Ishikawa (cell line): ENCODE results near the gene EIPR1.

Experiments
- CEBPB ChIP-seq: IDR thresholded peaks from 2 replicates; pipeline ENCODE4 v1.6.1; 2012
- EP300 ChIP-seq: IDR thresholded peaks from 2 replicates; pipeline ENCODE4 v1.6.1; 2012; ENCODE audit warnings: borderline replicate concordance
- FOXM1 ChIP-seq: IDR thresholded peaks from 2 replicates; pipeline ENCODE4 v1.6.1; 2012; ENCODE audit warnings: low read depth, borderline replicate concordance
- MAX ChIP-seq: IDR thresholded peaks from 2 replicates; pipeline ENCODE4 v1.6.1; 2012
- NFIC ChIP-seq: IDR thresholded peaks from 2 replicates; pipeline ENCODE4 v1.6.1; 2012
- RAD21 ChIP-seq: IDR thresholded peaks from 2 replicates; pipeline ENCODE4 v1.6.1; 2012; ENCODE audit warnings: low read depth
- REST ChIP-seq: IDR thresholded peaks from 2 replicates; pipeline ENCODE4 v1.6.1; 2012; ENCODE audit warnings: low read depth, mild to moderate bottlenecking
- TAF1 ChIP-seq: IDR thresholded peaks from 2 replicates; pipeline ENCODE4 v1.6.1; 2012; ENCODE audit warnings: low read depth, mild to moderate bottlenecking
- TCF12 ChIP-seq: IDR thresholded peaks from 2 replicates; pipeline ENCODE4 v1.6.1; 2012; ENCODE audit warnings: low read depth
- USF1 ChIP-seq: IDR thresholded peaks from 2 replicates; pipeline ENCODE4 v1.6.1; 2012
- ZBTB7A ChIP-seq: IDR thresholded peaks from 2 replicates; pipeline ENCODE4 v1.6.1; 2012; ENCODE audit warnings: low read depth

- TF ChIP-seq RAD21 (no peak), TAF1 (no peak), EP300 (no peak), CEBPB (no peak), USF1 (no peak), ZBTB7A (no peak), NFIC (no peak), TCF12 (no peak), REST (no peak), MAX (no peak), FOXM1 (no peak)
Measured at GRCh38 chr2:3205845-3206244, 171.8 kb downstream of the EIPR1 start.
